Neutrophil (primary cell): ENCODE data around the gene TBKBP1.

Experiments used
- H3K27ac ChIP-seq: fragments of 200-600 bp; sonication (generic); 2 replicates; pipeline ENCODE4 v1.5.1; 2016; ENCODE audit warnings: mild to moderate bottlenecking, moderate library complexity
- H3K27me3 ChIP-seq: fragments of 200-600 bp; sonication (generic); 2 replicates; pipeline ENCODE4 v1.6.0; 2016; ENCODE audit warnings: mild to moderate bottlenecking
- H3K36me3 ChIP-seq: fragments of 200-600 bp; sonication (generic); 2 replicates; pipeline ENCODE4 v1.5.1; 2017
- H3K4me1 ChIP-seq, 2 experiments: fragments of 200-600 bp in 1 of 2; sonication (generic) in 1 of 2; 1 replicate in 1 of 2; 2 replicates in 1 of 2; pipeline versions ENCODE4 v1.5.1 to v1.6.1; 2013 to 2016; ENCODE audit warnings: low read depth in 1 of 2, low read length in 1 of 2, mild to moderate bottlenecking in 1 of 2, moderate library complexity in 1 of 2; ENCODE audit not compliant: control insufficient read depth in 1 of 2, insufficient read depth in 1 of 2
- H3K4me3 ChIP-seq, 2 experiments: fragments of 200-600 bp in 1 of 2; sonication (generic) in 1 of 2; 1 replicate in 1 of 2; 2 replicates in 1 of 2; pipeline ENCODE4 v1.5.1; 2013 to 2016; ENCODE audit warnings: low read depth in 1 of 2, low read length in 1 of 2, mild to moderate bottlenecking in 1 of 2, moderate library complexity in 1 of 2
- H3K9me3 ChIP-seq: fragments of 200-600 bp; sonication (generic); 2 replicates; pipeline ENCODE4 v1.5.1; 2016
- TF ChIP-seq, protein P1 (sequence below): fragments of 200-600 bp; sonication (generic); IDR thresholded peaks from 2 replicates; pipeline ENCODE4 v1.5.1; 2016; ENCODE audit warnings: antibody characterized with exemption

TBKBP1 gene

DNA sequence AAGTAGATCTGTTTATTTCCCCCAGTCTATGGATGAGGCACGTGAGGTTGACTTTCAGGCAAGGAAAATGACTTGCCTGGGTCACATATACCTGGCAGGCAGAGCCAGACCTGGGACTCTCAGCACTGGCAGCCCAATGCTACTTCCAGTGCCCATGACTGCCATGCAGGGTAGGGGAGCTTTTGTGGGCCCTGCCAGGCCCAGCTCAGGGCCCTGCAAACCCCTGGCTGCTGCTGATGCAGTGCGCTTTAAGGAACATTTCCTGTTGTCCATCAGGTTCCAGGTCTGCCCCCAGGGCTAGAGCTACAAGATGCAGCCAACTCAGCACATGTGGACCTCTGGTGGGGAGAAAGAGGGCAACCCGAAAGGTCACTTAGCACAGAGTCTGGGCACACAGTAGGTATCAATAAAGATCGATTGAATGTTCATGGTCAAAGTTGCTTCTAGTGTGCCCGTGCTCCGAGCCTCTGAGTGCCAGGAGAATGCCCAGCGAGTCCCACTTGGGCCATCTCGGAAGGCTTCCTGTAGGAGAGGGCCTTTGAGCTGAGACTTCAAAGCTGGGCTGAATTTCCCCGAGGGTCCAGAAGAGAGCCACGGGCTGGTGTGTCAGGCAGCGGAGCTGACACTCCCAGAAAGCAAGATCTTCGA is 38.6 kb downstream of the TBKBP1 start:
- peaks cover 93% of the 10 kb centered on the region for H3K27me3 ChIP-seq
- H3K9me3 ChIP-seq, result no peaks in the 10 kb centered on the region
- no peaks in the 10 kb centered on the region for H3K36me3 ChIP-seq
- no peak overlapping the region for H3K27ac ChIP-seq
- TF ChIP-seq, protein P1, sequence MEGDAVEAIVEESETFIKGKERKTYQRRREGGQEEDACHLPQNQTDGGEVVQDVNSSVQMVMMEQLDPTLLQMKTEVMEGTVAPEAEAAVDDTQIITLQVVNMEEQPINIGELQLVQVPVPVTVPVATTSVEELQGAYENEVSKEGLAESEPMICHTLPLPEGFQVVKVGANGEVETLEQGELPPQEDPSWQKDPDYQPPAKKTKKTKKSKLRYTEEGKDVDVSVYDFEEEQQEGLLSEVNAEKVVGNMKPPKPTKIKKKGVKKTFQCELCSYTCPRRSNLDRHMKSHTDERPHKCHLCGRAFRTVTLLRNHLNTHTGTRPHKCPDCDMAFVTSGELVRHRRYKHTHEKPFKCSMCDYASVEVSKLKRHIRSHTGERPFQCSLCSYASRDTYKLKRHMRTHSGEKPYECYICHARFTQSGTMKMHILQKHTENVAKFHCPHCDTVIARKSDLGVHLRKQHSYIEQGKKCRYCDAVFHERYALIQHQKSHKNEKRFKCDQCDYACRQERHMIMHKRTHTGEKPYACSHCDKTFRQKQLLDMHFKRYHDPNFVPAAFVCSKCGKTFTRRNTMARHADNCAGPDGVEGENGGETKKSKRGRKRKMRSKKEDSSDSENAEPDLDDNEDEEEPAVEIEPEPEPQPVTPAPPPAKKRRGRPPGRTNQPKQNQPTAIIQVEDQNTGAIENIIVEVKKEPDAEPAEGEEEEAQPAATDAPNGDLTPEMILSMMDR, result no peak
- H3K4me1 ChIP-seq, result peaks cover 3 to 16% of the 10 kb centered on the region in 2 experiments
- peak overlapping the region in 1 of 2 experiments; percentile 12 for H3K4me3 ChIP-seq

GRCh38 chr17:47733047-47733673 is 39.2 kb downstream of the TBKBP1 start, which contains the start of gene TBX21:
Gene TBX21, plus strand, starts transcription at chr17:47733236. Its CDS starts 219 bp downstream, at chr17:47733455.
- H3K9me3 ChIP-seq, result no peaks in the 10 kb centered on the region
- peaks cover 3 to 16% of the 10 kb centered on the region in 2 experiments for H3K4me1 ChIP-seq
- no peak within 1 kb of the TSS for H3K27ac ChIP-seq
- TF ChIP-seq, protein P1, result no peak
- H3K4me3 ChIP-seq, result peak within 1 kb of the TSS in 1 of 2 experiments; percentile 12
- peaks cover 98% of the 10 kb centered on the region for H3K27me3 ChIP-seq
- no peaks in the 10 kb centered on the region for H3K36me3 ChIP-seq

- Histone ChIP-seq H3K4me1 (peaks cover 3 to 16% of the 10 kb centered on the region in 2 experiments), H3K9me3 (no peaks in the 10 kb centered on the region), H3K27me3 (peaks cover 95% of the 10 kb centered on the region), H3K27ac (no peak overlapping the region), H3K4me3 (no peak overlapping the region), H3K36me3 (no peaks in the 10 kb centered on the region)
- TF ChIP-seq, protein P1, result no peak
Observed at GRCh38 chr17:47733674-47734410, 39.9 kb downstream of the TBKBP1 start.

DNA sequence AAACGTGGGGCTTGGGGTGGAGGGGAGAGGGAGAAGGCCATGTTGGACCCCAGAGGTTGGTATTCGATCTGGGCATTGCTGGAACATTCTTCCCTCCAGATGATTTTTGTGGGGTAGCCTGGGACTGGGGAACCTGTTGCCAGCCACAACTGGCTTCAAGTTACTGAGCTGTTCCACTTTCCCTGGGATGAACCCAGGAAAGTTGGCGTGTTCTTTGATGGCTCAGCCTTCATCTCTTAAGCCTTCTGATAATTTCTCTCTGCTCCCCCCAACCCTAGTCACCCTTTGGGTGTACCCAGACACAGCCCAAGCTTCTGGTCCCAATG is 41.1 kb downstream of the TBKBP1 start:
- Histone ChIP-seq H3K9me3 (no peaks in the 10 kb centered on the region), H3K36me3 (no peaks in the 10 kb centered on the region), H3K4me1 (peaks cover 3 to 16% of the 10 kb centered on the region in 2 experiments), H3K4me3 (no peak overlapping the region), H3K27ac (no peak overlapping the region), H3K27me3 (peaks cover 86% of the 10 kb centered on the region)
- TF ChIP-seq, protein P1, result no peak

GRCh38 chr17:47735536-47736011 is 41.6 kb downstream of the TBKBP1 start:
- H3K4me3 ChIP-seq, result no peak overlapping the region
- no peaks in the 10 kb centered on the region for H3K9me3 ChIP-seq
- H3K36me3 ChIP-seq, result no peaks in the 10 kb centered on the region
- TF ChIP-seq, protein P1, result no peak
- peaks cover 3 to 16% of the 10 kb centered on the region in 2 experiments for H3K4me1 ChIP-seq
- no peak overlapping the region for H3K27ac ChIP-seq
- peaks cover 82% of the 10 kb centered on the region for H3K27me3 ChIP-seq
